Activated naive CD8-positive, alpha-beta T cell treated with anti-CD3 and anti-CD28 coated beads, Interleukin-2, amount 10 ng/mL, durations not matched to agents 7 days and 5 days (primary cell): ENCODE measurements around the gene SWAP70. TPM values are rescaled to one million over a fixed set of nuclear protein-coding genes. Genes with fewer than 3 reads are reported as not detected.

Experiments
- ATAC-seq: fragments of 150-1000 bp; cut with Tn5 transposase; one replicate; pipeline ENCODE4 v1.10.0; 2021; ENCODE audit warnings: low read depth, moderate library complexity
- POLR2A ChIA-PET: fragments of 350-600 bp; sonication (Branson Sonifier 250); formaldehyde crosslinking; loops from one replicate; lab custom pipeline; 2021; ENCODE audit warnings: antibody characterized with exemption; lab: Charles Lee
- DNase-seq: peaks from one replicate; pipeline ENCODE4 v3.0.0; 2021
- H3K27ac Mint-ChIP-seq: one replicate; pipeline ENCODE4 v1.8.0; 2022; ENCODE audit warnings: mild to moderate bottlenecking, mixed read lengths
- H3K27me3 Mint-ChIP-seq: one replicate; pipeline ENCODE4 v1.8.0; 2022; ENCODE audit warnings: mild to moderate bottlenecking, moderate library complexity, mixed read lengths
- H3K36me3 Mint-ChIP-seq: one replicate; pipeline ENCODE4 v1.8.0; 2021; ENCODE audit warnings: mild to moderate bottlenecking, mixed read lengths
- H3K4me1 Mint-ChIP-seq: one replicate; pipeline ENCODE4 v1.8.0; 2021; ENCODE audit warnings: mixed read lengths
- H3K4me3 Mint-ChIP-seq: one replicate; pipeline ENCODE4 v1.8.0; 2022; ENCODE audit warnings: mild to moderate bottlenecking, moderate library complexity, mixed read lengths
- H3K9me3 Mint-ChIP-seq: one replicate; pipeline ENCODE4 v1.8.0; 2021; ENCODE audit warnings: mixed read lengths
- total RNA-seq, 2 experiments: library from RNA; stranded (reverse); gene quantifications; one replicate each; pipeline ENCODE4 v1.2.3, GENCODE V29; 2021

Gene SWAP70
- total RNA-seq, 2 experiments from 2014 or later, result 9.4 to 10.6 TPM

GRCh38 chr11:9726321-9727022, 62.6 kb downstream of the SWAP70 start:
- Mint-ChIP-seq H3K4me3 (no peak overlapping the region), H3K36me3 (peaks cover 2% of the 10 kb centered on the region), H3K27me3 (no peaks in the 10 kb centered on the region), H3K4me1 (peaks cover 5% of the 10 kb centered on the region), H3K27ac (no peak overlapping the region), H3K9me3 (no peaks in the 10 kb centered on the region)
- POLR2A ChIA-PET, result no interaction called here
- DNase-seq, result no peak
- no peak for ATAC-seq

- Mint-ChIP-seq H3K36me3 (peaks cover 4% of the 10 kb centered on the region), H3K27ac (no peak overlapping the region), H3K9me3 (no peaks in the 10 kb centered on the region), H3K27me3 (no peaks in the 10 kb centered on the region), H3K4me3 (no peak overlapping the region), H3K4me1 (peaks cover 5% of the 10 kb centered on the region)
- no peak for DNase-seq
- POLR2A ChIA-PET, result no interaction called here
- ATAC-seq, result no peak
Observed at GRCh38 chr11:9728058-9728457, 64.2 kb downstream of the SWAP70 start.

GRCh38 chr11:9731256-9731655, 67.4 kb downstream of the SWAP70 start:
- H3K9me3 Mint-ChIP-seq, result peaks cover 11% of the 10 kb centered on the region
- no peak for DNase-seq
- H3K4me1 Mint-ChIP-seq, result peaks cover 4% of the 10 kb centered on the region
- POLR2A ChIA-PET, result no interaction called here
- H3K36me3 Mint-ChIP-seq, result peaks cover 21% of the 10 kb centered on the region
- no peak overlapping the region for H3K4me3 Mint-ChIP-seq
- ATAC-seq, result no peak
- H3K27ac Mint-ChIP-seq, result no peak overlapping the region
- no peaks in the 10 kb centered on the region for H3K27me3 Mint-ChIP-seq

- Mint-ChIP-seq H3K27me3 (no peaks in the 10 kb centered on the region), H3K36me3 (peaks cover 29% of the 10 kb centered on the region), H3K4me3 (no peak overlapping the region), H3K9me3 (peaks cover 16% of the 10 kb centered on the region), H3K27ac (no peak overlapping the region), H3K4me1 (no peaks in the 10 kb centered on the region)
- ATAC-seq (no peak), DNase-seq (no peak)
- POLR2A ChIA-PET, result no interaction called here
Observed at GRCh38 chr11:9732453-9732852, 68.6 kb downstream of the SWAP70 start.

GRCh38 chr11:9733212-9733611, 69.3 kb downstream of the SWAP70 start:
- ATAC-seq (no peak), DNase-seq (no peak)
- no peaks in the 10 kb centered on the region for H3K4me1 Mint-ChIP-seq
- no peak overlapping the region for H3K4me3 Mint-ChIP-seq
- H3K27ac Mint-ChIP-seq, result no peak overlapping the region
- H3K27me3 Mint-ChIP-seq, result no peaks in the 10 kb centered on the region
- H3K9me3 Mint-ChIP-seq, result peaks cover 16% of the 10 kb centered on the region
- H3K36me3 Mint-ChIP-seq, result peaks cover 30% of the 10 kb centered on the region
- POLR2A ChIA-PET, result no interaction called here

GRCh38 chr11:9735236-9735635, 71.4 kb downstream of the SWAP70 start:
- DNase-seq, result no peak
- Mint-ChIP-seq H3K4me3 (no peak overlapping the region), H3K27ac (no peak overlapping the region), H3K9me3 (peaks cover 16% of the 10 kb centered on the region), H3K36me3 (peaks cover 40% of the 10 kb centered on the region), H3K4me1 (peaks cover 6% of the 10 kb centered on the region), H3K27me3 (no peaks in the 10 kb centered on the region)
- POLR2A ChIA-PET, result no interaction called here
- ATAC-seq, result no peak

GRCh38 chr11:9735919-9736318, 72.0 kb downstream of the SWAP70 start:
- Mint-ChIP-seq H3K4me1 (peaks cover 6% of the 10 kb centered on the region), H3K27me3 (no peaks in the 10 kb centered on the region), H3K4me3 (no peak overlapping the region), H3K36me3 (peaks cover 44% of the 10 kb centered on the region), H3K27ac (no peak overlapping the region), H3K9me3 (peaks cover 16% of the 10 kb centered on the region)
- POLR2A ChIA-PET, result no interaction called here
- ATAC-seq (no peak), DNase-seq (no peak)

GRCh38 chr11:9736365-9736764, 72.5 kb downstream of the SWAP70 start:
- no peaks in the 10 kb centered on the region for H3K27me3 Mint-ChIP-seq
- ATAC-seq (no peak), DNase-seq (no peak)
- H3K4me1 Mint-ChIP-seq, result peaks cover 6% of the 10 kb centered on the region
- no peak overlapping the region for H3K4me3 Mint-ChIP-seq
- POLR2A ChIA-PET, result no interaction called here
- H3K27ac Mint-ChIP-seq, result no peak overlapping the region
- peaks cover 16% of the 10 kb centered on the region for H3K9me3 Mint-ChIP-seq
- H3K36me3 Mint-ChIP-seq, result peaks cover 46% of the 10 kb centered on the region

GRCh38 chr11:9738116-9738515, 74.2 kb downstream of the SWAP70 start:
- H3K27me3 Mint-ChIP-seq, result no peaks in the 10 kb centered on the region
- H3K9me3 Mint-ChIP-seq, result peaks cover 16% of the 10 kb centered on the region
- H3K4me1 Mint-ChIP-seq, result peaks cover 6% of the 10 kb centered on the region
- no peak overlapping the region for H3K4me3 Mint-ChIP-seq
- POLR2A ChIA-PET, result no interaction called here
- ATAC-seq (no peak), DNase-seq (no peak)
- no peak overlapping the region for H3K27ac Mint-ChIP-seq
- peaks cover 51% of the 10 kb centered on the region for H3K36me3 Mint-ChIP-seq

- ATAC-seq, result no peak
Observed at GRCh38 chr11:9738707-9739106, 74.8 kb downstream of the SWAP70 start.

GRCh38 chr11:9739123-9739900, 75.4 kb downstream of the SWAP70 start:
- Mint-ChIP-seq H3K9me3 (peaks cover 13% of the 10 kb centered on the region), H3K27ac (peak overlapping the region; percentile 11), H3K36me3 (peaks cover 48% of the 10 kb centered on the region), H3K27me3 (no peaks in the 10 kb centered on the region), H3K4me1 (peaks cover 6% of the 10 kb centered on the region), H3K4me3 (no peak overlapping the region)
- ATAC-seq (peak; percentile 50), DNase-seq (no peak)
- POLR2A ChIA-PET, result no interaction called here

More at GRCh38 chr11:9738707-9739106, 74.8 kb downstream of the SWAP70 start:
- POLR2A ChIA-PET, result no interaction called here
- H3K36me3 Mint-ChIP-seq, result peaks cover 50% of the 10 kb centered on the region
- DNase-seq, result no peak
- peaks cover 6% of the 10 kb centered on the region for H3K4me1 Mint-ChIP-seq
- H3K27ac Mint-ChIP-seq, result peak overlapping the region; percentile 11
- no peaks in the 10 kb centered on the region for H3K27me3 Mint-ChIP-seq
- peaks cover 16% of the 10 kb centered on the region for H3K9me3 Mint-ChIP-seq
- H3K4me3 Mint-ChIP-seq, result no peak overlapping the region

GRCh38 chr11:9740202-9740883, 76.5 kb downstream of the SWAP70 start:
- no peaks in the 10 kb centered on the region for H3K27me3 Mint-ChIP-seq
- H3K36me3 Mint-ChIP-seq, result peaks cover 44% of the 10 kb centered on the region
- H3K4me1 Mint-ChIP-seq, result peaks cover 10% of the 10 kb centered on the region
- H3K9me3 Mint-ChIP-seq, result peaks cover 11% of the 10 kb centered on the region
- no peak overlapping the region for H3K4me3 Mint-ChIP-seq
- ATAC-seq, result no peak
- DNase-seq, result no peak
- POLR2A ChIA-PET, result no interaction called here
- H3K27ac Mint-ChIP-seq, result no peak overlapping the region

- Mint-ChIP-seq H3K4me3 (no peak overlapping the region), H3K9me3 (peaks cover 5% of the 10 kb centered on the region), H3K4me1 (peaks cover 11% of the 10 kb centered on the region), H3K27ac (no peak overlapping the region), H3K36me3 (peaks cover 37% of the 10 kb centered on the region), H3K27me3 (no peaks in the 10 kb centered on the region)
- POLR2A ChIA-PET, result no interaction called here
- DNase-seq (no peak), ATAC-seq (no peak)
Observed at GRCh38 chr11:9741260-9741659, 77.4 kb downstream of the SWAP70 start.
